Ammon's horn (tissue), 1 donor: Measurements from ENCODE around the gene OR52I1.

Experiments
- DNase-seq: peaks from one replicate; pipeline ENCODE4 v3.0.0-alpha.2; 2016; ENCODE audit warnings: low spot score

The OR52I1 gene

GRCh38 chr11:4593739-4594138, at the start of gene OR52I1:
Gene OR52I1 (plus strand): TSS chr11:4594039. CDS start chr11:4594039, 0 bp downstream.
- DNase-seq: no peak

- no peak for DNase-seq
Measured at GRCh38 chr11:4544891-4545290, 48.9 kb upstream of the OR52I1 start, which contains the start of gene OR52M1. Gene OR52M1 (plus strand): TSS chr11:4545191. CDS start chr11:4545191, 0 bp downstream.

- DNase-seq: no peak
Measured at GRCh38 chr11:4546878-4547277, 47.0 kb upstream of the OR52I1 start.

- DNase-seq: no peak
Measured at GRCh38 chr11:4547416-4547815, 46.4 kb upstream of the OR52I1 start.

GRCh38 chr11:4551346-4551979, 42.4 kb upstream of the OR52I1 start:
- no peak for DNase-seq

GRCh38 chr11:4559527-4560440, 34.1 kb upstream of the OR52I1 start:
- no peak for DNase-seq

- DNase-seq: no peak
Measured at GRCh38 chr11:4560467-4560866, 33.4 kb upstream of the OR52I1 start.

GRCh38 chr11:4565371-4565770, 28.5 kb upstream of the OR52I1 start:
- DNase-seq: no peak

GRCh38 chr11:4569075-4569474, 24.8 kb upstream of the OR52I1 start:
- no peak for DNase-seq

GRCh38 chr11:4576880-4577279, 17.0 kb upstream of the OR52I1 start:
- no peak for DNase-seq

- no peak for DNase-seq
Measured at GRCh38 chr11:4577761-4578160, 16.1 kb upstream of the OR52I1 start.

GRCh38 chr11:4578624-4579023, 15.2 kb upstream of the OR52I1 start:
- no peak for DNase-seq

GRCh38 chr11:4580124-4580523, 13.7 kb upstream of the OR52I1 start:
- DNase-seq: no peak

- DNase-seq: no peak
Measured at GRCh38 chr11:4581443-4581842, 12.4 kb upstream of the OR52I1 start, which contains the start of gene OR52I2. Gene OR52I2 (plus strand): TSS chr11:4581743.

GRCh38 chr11:4589017-4589416, 4.8 kb upstream of the OR52I1 start:
- DNase-seq: no peak

GRCh38 chr11:4605057-4605456, 11.2 kb downstream of the OR52I1 start:
- DNase-seq: no peak

- no peak for DNase-seq
Measured at GRCh38 chr11:4606231-4607015, 12.6 kb downstream of the OR52I1 start.

GRCh38 chr11:4607096-4607495, 13.3 kb downstream of the OR52I1 start:
- no peak for DNase-seq

- DNase-seq: peak; percentile 98
Measured at GRCh38 chr11:4607781-4608666, 14.2 kb downstream of the OR52I1 start, which contains the start of gene TRIM68. Gene TRIM68 (minus strand): TSS chr11:4608231. CDS start chr11:4605504, 2,727 bp downstream.

GRCh38 chr11:4610258-4610935, 16.6 kb downstream of the OR52I1 start:
- no peak for DNase-seq

- DNase-seq: no peak
Measured at GRCh38 chr11:4611986-4612385, 18.1 kb downstream of the OR52I1 start.
